H1 (cell line): ENCODE results near the gene CCDC40. TPM values are rescaled to one million over a fixed set of nuclear protein-coding genes. Genes with fewer than 3 reads are reported as not detected.

Experiments
- CTCF ChIA-PET: fragments of 300-600 bp; sonication (Branson Sonifier 250); formaldehyde crosslinking; loops from one replicate; lab custom pipeline; 2021; ENCODE audit not compliant: partially characterized antibody; lab: Charles Lee
- POLR2A ChIA-PET: fragments of 300-600 bp; sonication (Branson Sonifier 250); formaldehyde crosslinking; loops from one replicate; lab custom pipeline; 2021; ENCODE audit warnings: inconsistent platforms; ENCODE audit not compliant: partially characterized antibody; lab: Charles Lee
- DNase-seq, 2 experiments: peaks; one replicate each; pipeline versions ENCODE4 v3.0.0 to v3.0.0-alpha.2; 2010 to 2022; ENCODE audit warnings: low spot score in 2 of 2, low read depth in 1 of 2, mixed read lengths in 1 of 2
- FAIRE-seq: peaks from 2 replicates; lab custom pipeline; 2011; peaks lifted over from hg19 to GRCh38; lab: Jason Lieb, UNC
- H2AFZ ChIP-seq: 2 replicates; pipeline ENCODE4 v1.8.1; 2012; ENCODE audit warnings: low read length, inconsistent platforms
- H2AK5ac ChIP-seq: 2 replicates; pipeline ENCODE4 v1.6.1; 2013; ENCODE audit warnings: low read depth, low read length
- H2BK120ac ChIP-seq: replicated peaks from 2 replicates; pipeline ENCODE3; 2013; ENCODE audit warnings: low read depth, low read length, inconsistent platforms
- H2BK12ac ChIP-seq: 2 replicates; pipeline ENCODE4 v1.6.1; 2013; ENCODE audit warnings: low read depth, low read length
- H2BK15ac ChIP-seq: 2 replicates; pipeline ENCODE4 v1.6.1; 2013; ENCODE audit warnings: low read length
- H2BK20ac ChIP-seq: 2 replicates; pipeline ENCODE4 v1.6.1; 2013; ENCODE audit warnings: low read length
- H2BK5ac ChIP-seq: 2 replicates; pipeline ENCODE4 v1.6.1; 2013; ENCODE audit warnings: low read depth, low read length
- H3K14ac ChIP-seq: 2 replicates; pipeline ENCODE4 v1.6.1; 2013; ENCODE audit warnings: inconsistent platforms; ENCODE audit not compliant: insufficient read length
- H3K18ac ChIP-seq: 2 replicates; pipeline ENCODE4 v1.6.1; 2013; ENCODE audit warnings: low read length; ENCODE audit errors: extremely low read depth
- H3K23ac ChIP-seq: 2 replicates; pipeline ENCODE4 v1.6.1; 2013; ENCODE audit warnings: inconsistent platforms; ENCODE audit not compliant: insufficient read length
- H3K23me2 ChIP-seq: 2 replicates; pipeline ENCODE4 v1.6.1; 2013; ENCODE audit warnings: low read depth, low read length
- H3K27ac ChIP-seq: 2 replicates; pipeline ENCODE4 v1.6.1; 2011; ENCODE audit warnings: low read depth, low read length, inconsistent platforms
- H3K27me3 ChIP-seq, 4 experiments: replicated peaks in 1 of 4; 1 replicate in 1 of 4; 2 replicates in 3 of 4; pipeline versions ENCODE4 v1.6.1 to v1.8.1; 2011 to 2013; ENCODE audit warnings: low read length in 3 of 4, mild to moderate bottlenecking in 3 of 4, inconsistent platforms in 2 of 4, mixed read lengths in 2 of 4, moderate library complexity in 1 of 4; ENCODE audit not compliant: control insufficient read depth in 3 of 4, insufficient read depth in 3 of 4; ENCODE audit errors: extremely low read depth in 1 of 4
- H3K36me3 ChIP-seq, 4 experiments: 2 replicates each; pipeline versions ENCODE4 v1.6.1 to v1.8.1; 2011 to 2013; ENCODE audit warnings: mild to moderate bottlenecking in 4 of 4, low read length in 3 of 4, moderate library complexity in 2 of 4, control low read depth in 1 of 4, inconsistent platforms in 1 of 4; ENCODE audit not compliant: insufficient read depth in 4 of 4, control insufficient read depth in 2 of 4
- H3K4ac ChIP-seq: replicated peaks from 2 replicates; pipeline ENCODE3; 2013; ENCODE audit warnings: low read length, low read depth, mixed read lengths, inconsistent platforms; ENCODE audit not compliant: insufficient read length
- H3K4me1 ChIP-seq, 4 experiments: replicated peaks in 1 of 4; 1 replicate in 1 of 4; 2 replicates in 3 of 4; pipeline versions ENCODE4 v1.6.1 to v1.8.1; 2011 to 2013; ENCODE audit warnings: low read length in 3 of 4, inconsistent platforms in 2 of 4, mixed read lengths in 1 of 4; ENCODE audit not compliant: insufficient read depth in 4 of 4, control insufficient read depth in 3 of 4
- H3K4me2 ChIP-seq, 2 experiments: 2 replicates each; pipeline versions ENCODE4 v1.6.1 to v1.8.1; 2011 to 2013; ENCODE audit warnings: low read depth in 2 of 2, low read length in 2 of 2, control low read depth in 1 of 2, inconsistent platforms in 1 of 2, mild to moderate bottlenecking in 1 of 2; ENCODE audit not compliant: insufficient read depth in 1 of 2
- H3K4me3 ChIP-seq, 4 experiments: fragments of 200-600, 300-600 bp in 1 of 4; sonication (generic), shearing (Covaris generic), sonication (Bioruptor Twin) in 1 of 4; 2 replicates each; pipeline versions ENCODE4 v1.5.1 to v1.8.1; 2011 to 2016; ENCODE audit warnings: low read length in 4 of 4, low read depth in 3 of 4, control low read depth in 2 of 4, inconsistent platforms in 2 of 4, mild to moderate bottlenecking in 2 of 4, mixed read lengths in 1 of 4, moderate library complexity in 1 of 4; ENCODE audit not compliant: insufficient read depth in 2 of 4; ENCODE audit errors: extremely low read depth in 1 of 4
- H3K56ac ChIP-seq: replicated peaks from 2 replicates; pipeline ENCODE3; 2013; ENCODE audit warnings: low read depth, mild to moderate bottlenecking, mixed read lengths, low read length, inconsistent platforms; ENCODE audit not compliant: insufficient read length
- H3K79me1 ChIP-seq: 2 replicates; pipeline ENCODE4 v1.6.1; 2013; ENCODE audit warnings: low read depth, low read length, control low read depth
- H3K79me2 ChIP-seq, 2 experiments: 2 replicates each; pipeline versions ENCODE4 v1.6.1 to v1.8.1; 2012 to 2013; ENCODE audit warnings: low read length in 2 of 2, mild to moderate bottlenecking in 2 of 2, inconsistent platforms in 1 of 2; ENCODE audit not compliant: insufficient read depth in 2 of 2, control insufficient read depth in 1 of 2
- H3K9ac ChIP-seq, 4 experiments: replicated peaks in 1 of 4; 1 replicate in 1 of 4; 2 replicates in 3 of 4; pipeline versions ENCODE4 v1.6.1 to v1.8.1; 2011 to 2013; ENCODE audit warnings: low read depth in 3 of 4, low read length in 3 of 4, control low read depth in 2 of 4, mild to moderate bottlenecking in 2 of 4, moderate library complexity in 2 of 4, inconsistent platforms in 1 of 4; ENCODE audit errors: extremely low read depth in 1 of 4
- H3K9me3 ChIP-seq, 2 experiments: 2 replicates each; pipeline versions ENCODE4 v1.6.1 to v1.8.1; 2012 to 2013; ENCODE audit warnings: mild to moderate bottlenecking in 2 of 2, moderate library complexity in 2 of 2, control low read depth in 1 of 2, inconsistent platforms in 1 of 2, low read depth in 1 of 2, low read length in 1 of 2, mixed read lengths in 1 of 2; ENCODE audit not compliant: insufficient read depth in 2 of 2
- H4K20me1 ChIP-seq, 2 experiments: replicated peaks in 1 of 2; 2 replicates each; pipeline versions ENCODE3 to v1.8.1; 2011 to 2013; ENCODE audit warnings: inconsistent platforms in 2 of 2, low read length in 2 of 2, mild to moderate bottlenecking in 1 of 2; ENCODE audit not compliant: insufficient read depth in 2 of 2, control insufficient read depth in 1 of 2
- H4K5ac ChIP-seq: 2 replicates; pipeline ENCODE4 v1.6.1; 2013; ENCODE audit warnings: low read length, low read depth, mixed read lengths, inconsistent platforms; ENCODE audit not compliant: insufficient read length
- H4K8ac ChIP-seq: 2 replicates; pipeline ENCODE4 v1.8.0; 2013; ENCODE audit warnings: mild to moderate bottlenecking, moderate library complexity, low read length, inconsistent platforms; ENCODE audit not compliant: insufficient read depth; ENCODE audit errors: extremely low read depth
- H4K91ac ChIP-seq: replicated peaks from 2 replicates; pipeline ENCODE3; 2013; ENCODE audit warnings: low read length, mixed read lengths, inconsistent platforms; ENCODE audit not compliant: insufficient read length
- RAD21 ChIP-seq, 2 experiments: IDR thresholded peaks in 1 of 2; conservative IDR thresholded peaks in 1 of 2; 2 replicates each; pipeline ENCODE4 v1.6.1; 2011; ENCODE audit warnings: low read depth in 2 of 2, low read length in 2 of 2, improper control_type of control experiment in 1 of 2, inconsistent platforms in 1 of 2, mild to moderate bottlenecking in 1 of 2, moderate library complexity in 1 of 2
- SIX5 ChIP-seq: IDR thresholded peaks from 2 replicates; pipeline ENCODE4 v1.6.1; 2011; ENCODE audit warnings: mild to moderate bottlenecking, low read depth, low read length
- TAF7 ChIP-seq: optimal IDR thresholded peaks from 2 replicates; pipeline ENCODE3; 2011; ENCODE audit warnings: low read depth, mild to moderate bottlenecking, inconsistent platforms, low read length, moderate library complexity, borderline replicate concordance
- WGBS, 2 experiments: shearing (Covaris generic) in 1 of 2; methylation state at CpG; one replicate each; pipeline versions ENCODE4 v1.1.6 to v1.1.7; 2013 to 2015; ENCODE audit warnings: low lambda C conversion rate in 2 of 2, mixed read lengths in 2 of 2, inconsistent platforms in 1 of 2, low coverage in 1 of 2, missing lambda C conversion rate in 1 of 2; ENCODE audit not compliant: insufficient replicate concordance in 2 of 2, insufficient coverage in 1 of 2, insufficient read length in 1 of 2; ENCODE audit errors: extremely low coverage in 1 of 2, missing lambda C conversion rate in 1 of 2; 5-methylcytosine and 5-hydroxymethylcytosine counted together
- polyA plus RNA-seq, 7 experiments: library from polyadenylated mRNA; depleted of rRNA in 3 of 7; stranded (reverse) in 5 of 7; unstranded in 2 of 7; fragments of >200 nt in 5 of 7; fragments of 200-250 nt in 2 of 7; gene quantifications; 1 replicate in 5 of 7; 2 replicates in 1 of 7; 4 replicates in 1 of 7; pipeline versions ENCODE4 v1.2.1 to v1.2.3, GENCODE V29; 2011 to 2013; ENCODE audit warnings: missing spikeins in 2 of 7, mixed read lengths in 2 of 7
- total RNA-seq: library from RNA; stranded (reverse); fragmentation: NEBNext Ultra II Directional; extraction: Animal tissue kit (Norgen Biotek cat#: 25700); gene quantifications from 2 replicates; pipeline ENCODE4 v1.2.1, GENCODE V29; 2021

CCDC40 gene
- total and polyA plus RNA-seq, 2 of the 8 experiments (the other 6 are each of a cell fraction or from before 2014, with no cell fraction given): 4.1 to 11.5 TPM

DNA sequence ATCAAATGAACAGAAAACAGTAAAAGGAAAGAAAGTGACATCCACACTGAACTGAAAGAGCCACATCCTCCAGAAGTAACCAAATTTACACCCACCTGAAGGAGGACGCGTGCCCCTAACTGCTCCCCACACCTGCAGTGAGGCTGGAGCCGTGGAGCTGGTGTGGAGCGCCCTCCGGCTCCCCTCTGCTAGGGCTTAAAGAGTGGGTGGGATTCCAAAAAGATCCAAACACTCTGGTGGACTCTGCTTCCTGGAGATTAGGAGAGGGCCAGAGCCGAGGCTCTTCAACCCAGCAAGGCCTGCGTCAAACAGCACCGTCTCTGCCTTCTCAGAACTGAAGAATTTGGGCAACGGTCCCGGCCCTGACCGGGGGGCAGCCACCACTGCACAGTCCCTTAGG is 15.2 kb downstream of the CCDC40 start:
- FAIRE-seq: no peak
- H3K4me1 ChIP-seq: no peaks in the 10 kb centered on the region; a peak in 2 of 7 replicates
- no peak overlapping the region for H3K9ac ChIP-seq
- H4K91ac ChIP-seq: no peak overlapping the region
- H3K9me3 ChIP-seq: no peaks in the 10 kb centered on the region
- TF ChIP-seq TAF7: no peak
- TF ChIP-seq RAD21 (IDR thresholded peaks at IDR 0.05 in 1 of 2, conservative IDR thresholded peaks at IDR 0.05 in 1 of 2; ENCODE audit: low read depth in 2 of 2, low read length in 2 of 2): no peak
- no peak for TF ChIP-seq SIX5
- TF ChIP-seq, all 59 proteins: peak for 0
- H3K27me3 ChIP-seq: no peaks in the 10 kb centered on the region
- H3K79me1 ChIP-seq: no peaks in the 10 kb centered on the region
- no peak overlapping the region for H3K14ac ChIP-seq
- H2BK5ac ChIP-seq: no peak overlapping the region
- H3K79me2 ChIP-seq: no peaks in the 10 kb centered on the region
- H4K5ac ChIP-seq: no peak overlapping the region
- no peak overlapping the region for H3K4me2 ChIP-seq
- H3K56ac ChIP-seq: no peak overlapping the region
- no peak for DNase-seq
- 94% methylated on average over 11 of the region's 11 CpGs; no CpG with 5 or more reads in 1 of the 2 experiments for WGBS, 2 experiments
- no peak overlapping the region for H2BK120ac ChIP-seq
- no peak overlapping the region for H3K27ac ChIP-seq
- H3K23ac ChIP-seq: no peak overlapping the region
- no peak overlapping the region for H2BK15ac ChIP-seq
- H3K36me3 ChIP-seq: no peaks in the 10 kb centered on the region; a peak in 1 of 8 replicates
- H3K18ac ChIP-seq: no peak overlapping the region
- CTCF ChIA-PET: no interaction called here
- no peaks in the 10 kb centered on the region for H3K23me2 ChIP-seq
- H2BK20ac ChIP-seq: no peak overlapping the region
- no peak overlapping the region for H2AFZ ChIP-seq
- H4K20me1 ChIP-seq: no peaks in the 10 kb centered on the region
- H4K8ac ChIP-seq: no peak overlapping the region
- POLR2A ChIA-PET: no interaction called here
- no peak overlapping the region for H2BK12ac ChIP-seq
- H3K4ac ChIP-seq: no peak overlapping the region
- H2AK5ac ChIP-seq: no peak overlapping the region
- no peak overlapping the region for H3K4me3 ChIP-seq
